Naive thymus-derived CD8-positive, alpha-beta T cell (primary cell): ENCODE results near the gene EBF4. TPM values are rescaled to one million over a fixed set of nuclear protein-coding genes. Genes with fewer than 3 reads are reported as not detected.

ENCODE experiments used
- ATAC-seq, 2 donors: fragments of 150-1000 bp; cut with Tn5 transposase in 1 of 2; sonication (Bioruptor Pico), chemical (Tn5 transposase) in 1 of 2; 1 replicate in 1 of 2; 2 replicates in 1 of 2; pipeline ENCODE4 v1.10.0; 2021; ENCODE audit warnings: mild to moderate bottlenecking in 2 of 2, moderate library complexity in 2 of 2
- POLR2A ChIA-PET: fragments of 350-600 bp; sonication (Branson Sonifier 250); formaldehyde crosslinking; loops from one replicate; lab custom pipeline; 2021; ENCODE audit warnings: antibody characterized with exemption; lab: Charles Lee
- DNase-seq, 10 donors: peaks; one replicate each; pipeline versions ENCODE4 v3.0.0 to v3.0.0-alpha.2; 2020 to 2022
- H3K27ac Mint-ChIP-seq, 10 donors: one replicate each; pipeline ENCODE4 v1.8.0; 2020 to 2022; ENCODE audit warnings: mild to moderate bottlenecking in 10 of 10, mixed read lengths in 10 of 10, moderate library complexity in 4 of 10, inconsistent platforms in 1 of 10
- H3K27me3 Mint-ChIP-seq, 5 donors: one replicate each; pipeline ENCODE4 v1.8.0; 2021 to 2022; ENCODE audit warnings: mixed read lengths in 5 of 5
- H3K36me3 Mint-ChIP-seq, 3 donors: one replicate each; pipeline ENCODE4 v1.8.0; 2020 to 2022; ENCODE audit warnings: mixed read lengths in 3 of 3, mild to moderate bottlenecking in 2 of 3, inconsistent platforms in 1 of 3
- H3K4me1 Mint-ChIP-seq, 4 donors: one replicate each; pipeline ENCODE4 v1.8.0; 2021 to 2022; ENCODE audit warnings: mixed read lengths in 4 of 4
- H3K4me3 Mint-ChIP-seq, 10 donors: one replicate each; pipeline ENCODE4 v1.8.0; 2020 to 2022; ENCODE audit warnings: mild to moderate bottlenecking in 10 of 10, mixed read lengths in 10 of 10, moderate library complexity in 6 of 10, inconsistent platforms in 1 of 10
- H3K9me3 Mint-ChIP-seq, 9 donors: one replicate each; pipeline ENCODE4 v1.8.0; 2020 to 2022; ENCODE audit warnings: mixed read lengths in 9 of 9, mild to moderate bottlenecking in 3 of 9, inconsistent platforms in 1 of 9, moderate library complexity in 1 of 9
- polyA plus RNA-seq, 3 donors: library from polyadenylated mRNA; unstranded; fragments of 300-500 nt; fragmentation: Illumina TruSeq; gene quantifications; one replicate each; pipeline ENCODE4 v1.2.3, GENCODE V29; 2021
- total RNA-seq, 8 experiments: library from RNA in 2 of 8; stranded (reverse) in 2 of 8; gene quantifications; one replicate each; pipeline ENCODE4 v1.2.3 and lab custom pipeline; 2021 to 2026

The EBF4 gene
- total and polyA plus RNA-seq, 5 experiments from 2014 or later, result 0.37 to 14.9 (median 2.2) TPM

- no peaks in the 10 kb centered on the region for H3K9me3 Mint-ChIP-seq
- peak overlapping the region in 1 of 10 donors; percentile 50 for H3K27ac Mint-ChIP-seq
- H3K27me3 Mint-ChIP-seq, result peaks cover 23 to 61% (median 41%) of the 10 kb centered on the region in 5 donors
- POLR2A ChIA-PET, result no interaction called here
- H3K36me3 Mint-ChIP-seq, result peaks cover 0 to 6% (median 0%) of the 10 kb centered on the region in 3 donors
- no peak for ATAC-seq
- H3K4me1 Mint-ChIP-seq, result peaks cover 20 to 24% (median 23%) of the 10 kb centered on the region in 4 donors
- H3K4me3 Mint-ChIP-seq, result no peak overlapping the region
- DNase-seq, result no peak
Measured at GRCh38 chr20:2796011-2796660, 103.6 kb downstream of the EBF4 start.

GRCh38 chr20:2797136-2797983 lies 104.8 kb downstream of the EBF4 start:
- POLR2A ChIA-PET, result no interaction called here
- ATAC-seq (no peak), DNase-seq (no peak)
- H3K27ac Mint-ChIP-seq, result no peak overlapping the region
- H3K4me1 Mint-ChIP-seq, result peaks cover 21 to 30% (median 28%) of the 10 kb centered on the region in 4 donors
- H3K4me3 Mint-ChIP-seq, result peak overlapping the region in 2 of 10 donors; percentile 33 to 78
- H3K36me3 Mint-ChIP-seq, result peaks cover 0 to 6% (median 0%) of the 10 kb centered on the region in 3 donors
- no peaks in the 10 kb centered on the region for H3K9me3 Mint-ChIP-seq
- H3K27me3 Mint-ChIP-seq, result peaks cover 28 to 71% (median 49%) of the 10 kb centered on the region in 5 donors

- DNase-seq (no peak), ATAC-seq (no peak)
- POLR2A ChIA-PET, result no interaction called here
- Mint-ChIP-seq H3K9me3 (no peaks in the 10 kb centered on the region), H3K27ac (peak overlapping the region in 1 of 10 donors; percentile 33), H3K4me1 (peaks cover 21 to 30% (median 28%) of the 10 kb centered on the region in 4 donors), H3K4me3 (peak overlapping the region in 4 of 10 donors; percentile 18 to 68 (median 38)), H3K36me3 (peaks cover 0 to 6% (median 0%) of the 10 kb centered on the region in 3 donors), H3K27me3 (peaks cover 32 to 73% (median 51%) of the 10 kb centered on the region in 5 donors)
Measured at GRCh38 chr20:2798095-2798805, 105.7 kb downstream of the EBF4 start.

- ATAC-seq (no peak), DNase-seq (no peak)
- H3K36me3 Mint-ChIP-seq, result peaks cover 0 to 6% (median 0%) of the 10 kb centered on the region in 3 donors
- H3K9me3 Mint-ChIP-seq, result no peaks in the 10 kb centered on the region
- POLR2A ChIA-PET, result interaction anchor here (1.2 kb wide), 1 partner anchor 66 kb away, joined by 4 read pairs; no protein-coding TSS in a partner anchor
- peak overlapping the region; percentile 78 to 97 (median 90) for H3K4me3 Mint-ChIP-seq
- peaks cover 19 to 30% (median 28%) of the 10 kb centered on the region in 4 donors for H3K4me1 Mint-ChIP-seq
- H3K27ac Mint-ChIP-seq, result peak overlapping the region in 1 of 10 donors; percentile 80
- peaks cover 34 to 72% (median 49%) of the 10 kb centered on the region in 5 donors for H3K27me3 Mint-ChIP-seq
Measured at GRCh38 chr20:2798814-2799213, 106.2 kb downstream of the EBF4 start.

GRCh38 chr20:2799271-2799670 lies 106.7 kb downstream of the EBF4 start:
- H3K4me3 Mint-ChIP-seq, result peak overlapping the region; percentile 78 to 97 (median 90)
- DNase-seq (no peak), ATAC-seq (peak in 1 of 2 donors; percentile 21)
- H3K4me1 Mint-ChIP-seq, result peaks cover 19 to 30% (median 28%) of the 10 kb centered on the region in 4 donors
- peaks cover 35 to 76% (median 52%) of the 10 kb centered on the region in 5 donors for H3K27me3 Mint-ChIP-seq
- peaks cover 0 to 6% (median 0%) of the 10 kb centered on the region in 3 donors for H3K36me3 Mint-ChIP-seq
- POLR2A ChIA-PET, result interaction anchor here (1.2 kb wide), 1 partner anchor 66 kb away, joined by 4 read pairs; no protein-coding TSS in a partner anchor
- H3K27ac Mint-ChIP-seq, result peak overlapping the region in 4 of 10 donors; percentile 19 to 97 (median 78)
- no peaks in the 10 kb centered on the region for H3K9me3 Mint-ChIP-seq

- Mint-ChIP-seq H3K27ac (peak overlapping the region in 7 of 10 donors; percentile 1 to 97 (median 61)), H3K27me3 (peaks cover 37 to 83% (median 55%) of the 10 kb centered on the region in 5 donors), H3K36me3 (peaks cover 0 to 6% (median 0%) of the 10 kb centered on the region in 3 donors), H3K4me1 (peaks cover 19 to 30% (median 28%) of the 10 kb centered on the region in 4 donors), H3K4me3 (peak overlapping the region; percentile 78 to 97 (median 90)), H3K9me3 (no peaks in the 10 kb centered on the region)
- DNase-seq (peak in 2 of 10 donors; percentile 9 to 17), ATAC-seq (peak; percentile 30 to 50)
- POLR2A ChIA-PET, result interaction anchor here (0.6 to 1.2 kb wide), 3 partner anchors 40 to 1073 kb away, joined by 4 to 7 read pairs (median 4); partner anchors contain the start of gene PCED1A
Measured at GRCh38 chr20:2799688-2800520, 107.3 kb downstream of the EBF4 start.

GRCh38 chr20:2800521-2801285 lies 108.1 kb downstream of the EBF4 start, which contains the start of gene CPXM1:
Gene CPXM1, minus strand, starts transcription at chr20:2800627. Its CDS starts 55 bp downstream, at chr20:2800572.
- Mint-ChIP-seq H3K9me3 (no peaks in the 10 kb centered on the region), H3K4me3 (peak within 1 kb of the TSS; percentile 78 to 97 (median 90)), H3K27me3 (peaks cover 37 to 90% (median 60%) of the 10 kb centered on the region in 5 donors), H3K36me3 (peaks cover 0 to 6% (median 0%) of the 10 kb centered on the region in 3 donors), H3K4me1 (peaks cover 19 to 30% (median 28%) of the 10 kb centered on the region in 4 donors), H3K27ac (peak within 1 kb of the TSS in 8 of 10 donors; percentile 9 to 97 (median 62))
- ATAC-seq, result peak; percentile 42 to 70
- peak in 2 of 10 donors; percentile 15 to 16 for DNase-seq
- POLR2A ChIA-PET, result interaction anchor here (0.6 to 1.2 kb wide), 4 partner anchors 21 to 1074 kb away, joined by 3 to 7 read pairs (median 4); partner anchors contain the start of genes PCED1A and VPS16

- POLR2A ChIA-PET, result interaction anchor here (0.5 to 1.1 kb wide), 3 partner anchors 20 to 314 kb away, joined by 3 to 4 read pairs (median 3); partner anchors contain the start of genes PCED1A and VPS16
- Mint-ChIP-seq H3K4me3 (peak overlapping the region; percentile 71 to 92 (median 86)), H3K27ac (peak overlapping the region in 3 of 10 donors; percentile 48 to 72 (median 63)), H3K36me3 (peaks cover 0 to 6% (median 0%) of the 10 kb centered on the region in 3 donors), H3K27me3 (peaks cover 42 to 93% (median 64%) of the 10 kb centered on the region in 5 donors), H3K9me3 (no peaks in the 10 kb centered on the region), H3K4me1 (peaks cover 19 to 30% (median 28%) of the 10 kb centered on the region in 4 donors)
- ATAC-seq (peak in 1 of 2 donors; percentile 39), DNase-seq (peak in 1 of 10 donors; percentile 17)
Measured at GRCh38 chr20:2801286-2801728, 108.7 kb downstream of the EBF4 start.

GRCh38 chr20:2804041-2804828 lies 111.7 kb downstream of the EBF4 start:
- POLR2A ChIA-PET, result no interaction called here
- H3K4me3 Mint-ChIP-seq, result no peak overlapping the region
- H3K9me3 Mint-ChIP-seq, result peaks cover 0 to 3% (median 0%) of the 10 kb centered on the region in 9 donors
- DNase-seq (no peak), ATAC-seq (no peak)
- H3K27ac Mint-ChIP-seq, result peak overlapping the region in 1 of 10 donors; percentile 10
- H3K27me3 Mint-ChIP-seq, result peaks cover 40 to 77% (median 62%) of the 10 kb centered on the region in 5 donors
- peaks cover 0 to 6% (median 0%) of the 10 kb centered on the region in 3 donors for H3K36me3 Mint-ChIP-seq
- peaks cover 21 to 25% (median 22%) of the 10 kb centered on the region in 4 donors for H3K4me1 Mint-ChIP-seq
